Nephron progenitor cell (in vitro differentiated cells): Measurements from ENCODE around the gene KIF24.

Experiments
- DNase-seq: peaks from one replicate; pipeline ENCODE4 v3.0.0; 2021
- H3K27ac Mint-ChIP-seq: 2 replicates; pipeline ENCODE4 v1.8.0; 2021; ENCODE audit warnings: mild to moderate bottlenecking, moderate library complexity, mixed read lengths
- H3K27me3 Mint-ChIP-seq: 2 replicates; pipeline ENCODE4 v1.8.0; 2021; ENCODE audit warnings: mild to moderate bottlenecking, low read depth, mixed read lengths; ENCODE audit not compliant: poor library complexity
- H3K36me3 Mint-ChIP-seq: 2 replicates; pipeline ENCODE4 v1.8.0; 2021; ENCODE audit warnings: low read depth, mixed read lengths
- H3K4me1 Mint-ChIP-seq: 2 replicates; pipeline ENCODE4 v1.8.0; 2021; ENCODE audit warnings: mixed read lengths
- H3K4me3 Mint-ChIP-seq: 2 replicates; pipeline ENCODE4 v1.8.0; 2021; ENCODE audit warnings: mild to moderate bottlenecking, moderate library complexity, mixed read lengths
- H3K9me3 Mint-ChIP-seq: 2 replicates; pipeline ENCODE4 v1.8.0; 2021; ENCODE audit warnings: mild to moderate bottlenecking, moderate library complexity, mixed read lengths
- CTCF ChIP-seq: fragments of 200-600 bp; sonication (generic); IDR thresholded peaks from 2 replicates; pipeline ENCODE4 v1.5.0; 2021; ENCODE audit warnings: antibody characterized with exemption

KIF24 gene

GRCh38 chr9:34328987-34329832, at the start of gene KIF24, which contains the start of gene NUDT2:
TSS of gene KIF24 (minus strand) at chr9:34329268. CDS start at chr9:34311346, 17,922 bp downstream.
TSS of gene NUDT2 (plus strand) at chr9:34329569. CDS start at chr9:34339040, 9,471 bp downstream.
- TF ChIP-seq CTCF: no peak
- peak within 1 kb of the TSS; percentile 99 for H3K27ac Mint-ChIP-seq
- no peaks in the 10 kb centered on the region for H3K36me3 Mint-ChIP-seq
- peaks cover 2% of the 10 kb centered on the region for H3K27me3 Mint-ChIP-seq
- H3K9me3 Mint-ChIP-seq: no peaks in the 10 kb centered on the region
- peak within 1 kb of the TSS; percentile 99 for H3K4me3 Mint-ChIP-seq
- DNase-seq: peak; percentile 95
- peaks cover 48% of the 10 kb centered on the region for H3K4me1 Mint-ChIP-seq

GRCh38 chr9:34378376-34379060, 49.5 kb upstream of the KIF24 start:
- Mint-ChIP-seq H3K4me3 (no peak overlapping the region), H3K27me3 (peaks cover 85% of the 10 kb centered on the region), H3K36me3 (peaks cover 7% of the 10 kb centered on the region), H3K4me1 (peaks cover 50% of the 10 kb centered on the region), H3K9me3 (peaks cover 3% of the 10 kb centered on the region), H3K27ac (no peak overlapping the region)
- DNase-seq: no peak
- TF ChIP-seq CTCF: no peak

- no peak overlapping the region for H3K27ac Mint-ChIP-seq
- peak overlapping the region; percentile 87 for H3K4me3 Mint-ChIP-seq
- TF ChIP-seq CTCF: no peak
- H3K36me3 Mint-ChIP-seq: peaks cover 12% of the 10 kb centered on the region
- H3K4me1 Mint-ChIP-seq: peaks cover 50% of the 10 kb centered on the region
- peak; percentile 44 for DNase-seq
- peaks cover 74% of the 10 kb centered on the region for H3K27me3 Mint-ChIP-seq
- H3K9me3 Mint-ChIP-seq: peaks cover 7% of the 10 kb centered on the region
Observed at GRCh38 chr9:34377404-34377746, 48.3 kb upstream of the KIF24 start.

- TF ChIP-seq CTCF: no peak
- peaks cover 49% of the 10 kb centered on the region for H3K4me1 Mint-ChIP-seq
- peaks cover 7% of the 10 kb centered on the region for H3K9me3 Mint-ChIP-seq
- H3K27ac Mint-ChIP-seq: no peak within 1 kb of the TSS
- H3K27me3 Mint-ChIP-seq: peaks cover 68% of the 10 kb centered on the region
- peak; percentile 97 for DNase-seq
- peaks cover 13% of the 10 kb centered on the region for H3K36me3 Mint-ChIP-seq
- H3K4me3 Mint-ChIP-seq: peak within 1 kb of the TSS; percentile 87
Observed at GRCh38 chr9:34376596-34377403, 47.7 kb upstream of the KIF24 start, which contains the start of gene MYORG. TSS of gene MYORG (minus strand) at chr9:34376898. CDS start at chr9:34372943, 3,955 bp downstream.

- H3K4me3 Mint-ChIP-seq: peak overlapping the region; percentile 87
- H3K27ac Mint-ChIP-seq: no peak overlapping the region
- no peak for TF ChIP-seq CTCF
- peaks cover 11% of the 10 kb centered on the region for H3K9me3 Mint-ChIP-seq
- H3K36me3 Mint-ChIP-seq: peaks cover 20% of the 10 kb centered on the region
- DNase-seq: peak; percentile 56
- peaks cover 41% of the 10 kb centered on the region for H3K4me1 Mint-ChIP-seq
- peaks cover 61% of the 10 kb centered on the region for H3K27me3 Mint-ChIP-seq
Observed at GRCh38 chr9:34375901-34376595, 47.0 kb upstream of the KIF24 start.
